22Rv1 (cell line): Measurements from ENCODE around the gene LFNG.

Experiments
- CTCF ChIP-seq: fragments of 450-650 bp; IDR thresholded peaks from 2 replicates; pipeline ENCODE4 v1.5.1; 2017; ENCODE audit warnings: mild to moderate bottlenecking
- ZFX ChIP-seq: fragments of 450-650 bp; IDR thresholded peaks from 2 replicates; pipeline ENCODE4 v1.6.1; 2017; ENCODE audit warnings: antibody characterized with exemption, borderline replicate concordance

DNA sequence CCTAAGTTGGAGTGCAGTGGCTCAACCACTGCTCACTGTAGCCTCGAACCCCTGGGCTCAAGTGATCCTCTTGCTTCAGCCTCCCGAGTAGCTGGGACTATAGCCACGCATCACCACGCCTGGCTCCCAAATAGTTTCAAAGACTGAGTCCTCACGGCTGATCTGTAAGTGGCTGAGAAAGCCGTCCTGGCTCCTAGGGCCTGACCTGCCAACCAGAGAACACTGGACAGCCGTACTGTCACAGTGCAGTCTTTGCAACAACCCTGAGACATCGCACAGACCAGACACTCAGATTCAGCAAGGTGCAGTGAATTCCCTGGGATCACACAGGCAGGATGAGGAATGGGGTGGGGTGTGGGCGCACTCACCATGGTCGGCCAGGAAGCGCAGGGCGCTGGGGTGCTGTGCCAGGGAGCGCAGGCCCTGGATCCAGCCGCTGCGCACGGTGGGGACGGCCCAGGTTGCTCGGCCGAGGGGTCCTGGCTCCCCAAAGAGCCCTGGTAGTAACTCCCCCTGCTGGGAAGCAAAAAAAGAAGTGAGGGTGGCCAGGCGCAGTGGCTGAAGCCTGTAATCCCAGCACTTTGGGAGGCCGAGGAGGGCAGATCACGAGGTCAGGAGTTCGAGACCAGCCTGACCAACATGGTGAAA is 25.1 kb downstream of the LFNG start:
- TF ChIP-seq CTCF (no peak), ZFX (no peak)
